Epithelial cell of prostate (primary cell): ENCODE measurements around the gene CDCA4.

ENCODE experiments used
- DNase-seq: peaks from one replicate; pipeline ENCODE4 v3.0.0-alpha.2; 2011; ENCODE audit warnings: low read depth, low spot score
- H3K27ac ChIP-seq: fragments of 450-650 bp; 2 replicates; pipeline ENCODE4 v1.5.1; 2017; ENCODE audit warnings: mild to moderate bottlenecking

The CDCA4 gene

GRCh38 chr14:105059035-105059924, 38.4 kb upstream of the CDCA4 start:
- no peak for DNase-seq
- H3K27ac ChIP-seq: no peak overlapping the region

GRCh38 chr14:105058521-105059034, 37.7 kb upstream of the CDCA4 start:
- DNase-seq: no peak
- H3K27ac ChIP-seq: no peak overlapping the region

- no peak for DNase-seq
Observed at GRCh38 chr14:105056303-105056831, 35.5 kb upstream of the CDCA4 start.

GRCh38 chr14:105055736-105056302, 34.9 kb upstream of the CDCA4 start:
- no peak overlapping the region for H3K27ac ChIP-seq
- no peak for DNase-seq

More at GRCh38 chr14:105056303-105056831, 35.5 kb upstream of the CDCA4 start:
- no peak overlapping the region for H3K27ac ChIP-seq

GRCh38 chr14:105055334-105055733, 34.5 kb upstream of the CDCA4 start:
- no peak overlapping the region for H3K27ac ChIP-seq
- no peak for DNase-seq

GRCh38 chr14:105053996-105054395, 33.1 kb upstream of the CDCA4 start:
- DNase-seq: no peak
- H3K27ac ChIP-seq: no peak overlapping the region

- DNase-seq: no peak
- H3K27ac ChIP-seq: no peak overlapping the region
Observed at GRCh38 chr14:105053421-105053820, 32.5 kb upstream of the CDCA4 start.

GRCh38 chr14:105052110-105052458, 31.2 kb upstream of the CDCA4 start:
- no peak overlapping the region for H3K27ac ChIP-seq
- no peak for DNase-seq

- no peak for DNase-seq
- no peak overlapping the region for H3K27ac ChIP-seq
Observed at GRCh38 chr14:105051182-105052109, 30.6 kb upstream of the CDCA4 start.

GRCh38 chr14:105050551-105050897, 29.6 kb upstream of the CDCA4 start:
- DNase-seq: no peak
- no peak overlapping the region for H3K27ac ChIP-seq

DNA sequence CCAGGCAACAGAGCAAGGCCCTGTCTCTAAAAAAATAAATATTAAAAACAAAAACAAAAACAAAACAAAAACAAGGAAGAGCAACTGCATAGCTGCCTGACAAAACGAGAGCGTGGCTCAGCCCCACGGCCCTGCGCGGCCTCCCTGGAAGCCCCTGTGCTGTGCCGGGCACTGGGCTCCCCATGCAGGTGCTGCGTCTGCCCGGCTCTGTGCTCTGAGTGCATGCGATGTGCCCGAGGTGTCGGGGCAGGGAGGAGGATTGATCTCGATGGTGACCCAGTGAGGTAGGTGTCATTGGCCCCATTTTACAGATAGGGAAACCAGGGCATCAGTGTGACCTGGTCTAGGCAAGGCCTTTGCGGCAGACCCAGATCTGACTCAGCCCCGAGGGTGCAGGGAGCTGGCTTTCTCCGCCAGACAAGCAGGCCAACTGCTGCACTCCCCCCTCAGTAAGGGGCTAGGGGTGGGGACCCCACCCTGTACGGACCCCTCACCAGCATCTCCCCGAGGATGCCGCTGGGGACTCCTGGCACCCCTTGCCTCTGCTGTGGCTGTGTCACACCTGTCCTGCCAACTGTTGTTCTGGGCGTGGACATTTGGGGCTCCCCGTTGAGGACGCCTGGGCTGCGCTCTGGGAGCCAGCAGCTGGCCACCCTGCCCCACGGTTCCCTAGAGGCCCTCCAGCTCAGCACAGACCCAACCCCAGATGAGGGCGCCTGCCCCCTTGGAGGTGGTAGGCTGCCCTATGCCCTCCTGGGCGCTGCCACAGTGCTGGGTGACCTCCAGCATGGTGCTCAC, 29.1 kb upstream of the CDCA4 start:
- DNase-seq: no peak
- H3K27ac ChIP-seq: no peak overlapping the region

- no peak for DNase-seq
- no peak overlapping the region for H3K27ac ChIP-seq
Observed at GRCh38 chr14:105047283-105048016, 26.6 kb upstream of the CDCA4 start.

- no peak for DNase-seq
- no peak overlapping the region for H3K27ac ChIP-seq
Observed at GRCh38 chr14:105046891-105047282, 26.0 kb upstream of the CDCA4 start.

- DNase-seq: no peak
- no peak overlapping the region for H3K27ac ChIP-seq
Observed at GRCh38 chr14:105045710-105046326, 24.9 kb upstream of the CDCA4 start.

DNA sequence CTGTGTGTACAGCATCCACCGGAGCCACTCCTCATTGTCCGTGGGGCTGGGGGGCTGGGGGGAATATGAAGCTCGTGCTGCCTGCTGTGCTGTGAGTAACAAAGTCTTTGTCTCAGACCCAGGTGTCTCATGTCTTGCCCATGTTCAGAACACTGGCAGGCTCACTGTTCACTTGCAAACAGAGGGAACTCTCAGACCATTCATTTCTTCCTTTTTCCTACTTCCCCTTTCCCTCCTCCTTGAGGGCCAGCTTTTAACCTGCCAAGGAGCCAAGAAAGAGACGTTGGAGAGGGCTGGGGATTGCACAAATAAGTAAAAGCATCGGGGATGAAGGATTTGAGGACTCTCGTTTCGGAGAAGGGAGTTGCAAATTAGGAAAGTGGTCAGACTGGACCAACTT, 22.8 kb upstream of the CDCA4 start:
- no peak overlapping the region for H3K27ac ChIP-seq

DNA sequence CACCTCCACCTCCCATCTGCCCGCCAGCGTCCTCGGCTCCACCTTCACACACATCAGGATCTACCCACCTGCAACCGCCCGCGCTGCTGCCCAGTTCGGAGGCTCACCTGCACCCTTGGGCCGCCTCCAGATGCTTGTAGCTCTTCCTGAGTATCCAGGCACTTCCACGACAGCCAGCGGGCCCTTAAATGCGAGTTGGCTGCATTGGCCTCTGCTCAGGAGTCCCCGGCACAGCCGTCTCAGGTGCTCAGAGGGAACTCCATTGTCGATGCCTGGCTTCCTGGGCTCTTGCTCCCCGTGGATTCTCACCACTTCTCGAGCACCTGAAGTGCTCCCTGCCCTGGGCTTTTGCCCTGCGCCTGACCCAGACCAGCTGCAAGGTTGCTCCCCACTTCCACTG, 21.9 kb upstream of the CDCA4 start:
- H3K27ac ChIP-seq: no peak overlapping the region
- DNase-seq: no peak

More for the DNA sequence above, 22.8 kb upstream of the CDCA4 start:
- no peak for DNase-seq

DNA sequence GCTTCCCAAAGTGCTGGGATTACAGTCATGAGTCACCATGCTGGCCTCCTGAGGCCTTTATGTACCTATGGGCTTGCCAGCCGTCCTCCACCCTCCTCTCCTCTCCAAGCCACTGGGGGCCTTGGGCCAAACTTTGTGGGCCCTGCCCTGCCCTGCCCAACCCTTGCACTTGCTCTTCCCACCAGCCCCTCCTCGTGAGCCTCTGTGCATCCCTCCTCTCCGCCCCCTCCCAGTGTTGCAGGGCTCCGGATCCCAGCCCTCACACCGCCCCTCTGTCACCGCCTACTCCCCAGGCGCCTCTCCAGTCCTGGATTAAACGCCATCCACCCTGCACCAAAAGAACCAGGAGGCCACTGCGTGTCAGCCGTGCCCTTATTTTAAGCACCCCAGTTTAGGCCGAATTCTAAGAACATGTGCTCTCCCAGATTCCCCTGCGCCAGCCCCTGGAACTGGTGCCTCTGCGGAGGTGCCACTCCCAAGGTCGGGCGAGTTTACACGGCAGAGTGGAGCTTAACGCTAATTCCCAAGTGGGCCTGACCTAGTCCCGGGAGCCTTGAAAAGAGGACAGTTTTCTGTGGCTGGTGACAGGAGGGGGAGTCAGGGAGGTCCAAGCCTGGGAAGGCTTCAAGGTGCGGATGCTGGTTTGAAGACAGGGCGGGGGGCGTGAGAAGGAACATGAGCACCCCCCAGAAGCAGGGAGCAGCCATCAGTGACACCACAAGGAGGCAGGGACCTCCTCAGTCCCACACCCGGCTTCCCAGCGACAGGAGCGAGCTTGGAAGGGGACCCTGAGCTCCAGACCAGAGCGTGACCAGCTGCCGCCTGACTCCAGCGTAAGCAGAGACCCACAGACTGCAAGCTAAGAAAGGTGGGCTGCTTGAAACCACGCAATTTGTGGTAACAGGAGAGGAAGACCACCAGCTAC, 21.2 kb upstream of the CDCA4 start:
- no peak overlapping the region for H3K27ac ChIP-seq
- no peak for DNase-seq
